ENCODE results near the gene MAGI1. TPM values are rescaled to one million over a fixed set of nuclear protein-coding genes. Genes with fewer than 3 reads are reported as not detected.

The MAGI1 gene
- total RNA-seq, 1 experiment from 2014 or later = 16.9 TPM

DNA sequence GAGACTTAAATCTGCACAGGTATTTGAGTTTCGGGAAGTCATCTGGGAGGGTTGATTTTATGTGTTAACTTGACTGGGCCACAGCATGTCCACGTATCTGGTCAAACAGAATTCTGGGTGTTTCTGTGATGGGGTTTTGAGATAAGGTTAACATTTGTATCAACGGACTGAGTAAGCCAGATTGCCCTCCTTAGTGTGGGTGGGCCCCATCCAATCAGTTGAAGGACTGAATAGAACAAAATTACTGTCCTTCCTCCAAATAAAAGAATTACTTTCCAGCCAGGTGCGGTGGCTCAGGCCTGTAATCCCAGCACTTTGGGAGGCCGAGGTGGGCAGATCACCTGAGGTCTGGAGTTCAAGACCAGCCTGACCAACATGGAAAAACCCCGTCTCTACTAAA, 399.3 kb downstream of the MAGI1 start:
- no peak overlapping the region for H3K27ac ChIP-seq
- no peak for DNase-seq
- no peaks in the 10 kb centered on the region; the same call in 1 of the 2 replicates for H3K4me1 ChIP-seq
- H3K9me3 ChIP-seq (replicated peaks) = no peaks in the 10 kb centered on the region
- no peak overlapping the region for H3K4me3 ChIP-seq
- H3K36me3 ChIP-seq = no peaks in the 10 kb centered on the region
- H3K27me3 ChIP-seq = no peaks in the 10 kb centered on the region

DNA sequence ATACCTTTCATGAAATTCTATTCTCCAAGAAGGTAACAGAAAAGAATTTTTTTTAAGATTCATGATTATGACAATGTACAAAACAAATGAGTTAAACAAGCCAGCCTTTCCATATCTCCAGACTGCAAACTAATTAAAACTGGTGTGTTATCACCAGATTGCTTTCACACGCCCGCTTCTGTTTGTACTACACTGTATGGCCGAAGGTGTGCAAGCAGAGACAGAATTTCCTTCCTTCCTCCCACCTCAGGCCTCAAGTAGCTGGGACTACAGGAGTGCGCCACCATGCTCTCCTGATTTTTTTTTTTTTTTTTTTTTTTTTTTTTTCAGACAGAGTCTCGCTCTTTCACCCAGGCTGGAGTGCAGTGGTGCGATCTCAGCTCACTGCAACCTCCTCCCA, 400.4 kb downstream of the MAGI1 start:
- Histone ChIP-seq H3K36me3 (no peaks in the 10 kb centered on the region), H3K27ac (no peak overlapping the region), H3K27me3 (no peaks in the 10 kb centered on the region), H3K9me3 (replicated peaks) (no peaks in the 10 kb centered on the region), H3K4me3 (no peak overlapping the region), H3K4me1 (no peaks in the 10 kb centered on the region; the same call in 1 of the 2 replicates)
- no peak for DNase-seq

DNA sequence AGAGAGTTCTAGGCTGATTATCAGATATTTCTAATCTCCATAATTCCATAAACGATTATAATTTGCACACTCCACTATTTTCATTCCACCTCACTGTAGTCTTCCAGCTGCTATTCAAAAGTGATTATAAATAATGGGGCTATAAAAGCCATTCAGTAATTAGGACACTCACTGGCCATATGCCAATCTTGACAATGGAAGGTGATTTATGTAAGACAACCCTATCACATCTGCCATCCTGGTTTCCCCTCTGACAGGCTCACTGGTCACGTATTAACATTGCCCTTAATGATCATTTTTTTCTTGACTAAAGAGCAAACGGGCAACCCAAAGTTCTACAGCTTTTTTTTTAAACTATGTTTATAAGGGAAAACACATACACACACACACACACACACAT, 402.4 kb downstream of the MAGI1 start:
- H3K9me3 ChIP-seq (replicated peaks) = no peaks in the 10 kb centered on the region
- peak in 1 of 2 experiments; percentile 43 for DNase-seq

DNA sequence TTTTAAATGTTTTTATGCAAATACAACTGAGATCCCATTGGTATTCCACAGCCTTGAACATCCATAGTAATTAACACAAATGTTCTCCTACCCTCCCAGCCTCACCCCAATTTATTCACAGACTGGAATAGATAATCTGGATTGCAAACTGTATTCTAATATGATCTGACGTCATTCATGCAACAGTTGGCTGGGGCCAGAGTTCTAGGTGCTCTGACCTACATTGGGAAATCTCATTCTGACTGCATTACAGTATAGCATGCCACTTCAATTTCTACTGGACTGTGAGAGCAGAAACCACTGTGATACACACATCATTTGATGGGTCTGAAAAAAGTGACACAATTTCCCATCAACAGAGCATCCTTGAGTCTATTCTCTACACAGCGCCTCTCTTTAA, 403.1 kb downstream of the MAGI1 start:
- Histone ChIP-seq H3K27ac (no peak overlapping the region), H3K27me3 (no peaks in the 10 kb centered on the region), H3K4me3 (no peak overlapping the region), H3K36me3 (no peaks in the 10 kb centered on the region), H3K4me1 (no peaks in the 10 kb centered on the region), H3K9me3 (replicated peaks) (no peaks in the 10 kb centered on the region)
- no peak for DNase-seq

More for the DNA sequence above, 402.4 kb downstream of the MAGI1 start:
- no peak overlapping the region for H3K27ac ChIP-seq
- H3K27me3 ChIP-seq = no peaks in the 10 kb centered on the region
- no peaks in the 10 kb centered on the region for H3K36me3 ChIP-seq
- H3K4me1 ChIP-seq = no peaks in the 10 kb centered on the region; the same call in 1 of the 2 replicates
- no peak overlapping the region for H3K4me3 ChIP-seq

DNA sequence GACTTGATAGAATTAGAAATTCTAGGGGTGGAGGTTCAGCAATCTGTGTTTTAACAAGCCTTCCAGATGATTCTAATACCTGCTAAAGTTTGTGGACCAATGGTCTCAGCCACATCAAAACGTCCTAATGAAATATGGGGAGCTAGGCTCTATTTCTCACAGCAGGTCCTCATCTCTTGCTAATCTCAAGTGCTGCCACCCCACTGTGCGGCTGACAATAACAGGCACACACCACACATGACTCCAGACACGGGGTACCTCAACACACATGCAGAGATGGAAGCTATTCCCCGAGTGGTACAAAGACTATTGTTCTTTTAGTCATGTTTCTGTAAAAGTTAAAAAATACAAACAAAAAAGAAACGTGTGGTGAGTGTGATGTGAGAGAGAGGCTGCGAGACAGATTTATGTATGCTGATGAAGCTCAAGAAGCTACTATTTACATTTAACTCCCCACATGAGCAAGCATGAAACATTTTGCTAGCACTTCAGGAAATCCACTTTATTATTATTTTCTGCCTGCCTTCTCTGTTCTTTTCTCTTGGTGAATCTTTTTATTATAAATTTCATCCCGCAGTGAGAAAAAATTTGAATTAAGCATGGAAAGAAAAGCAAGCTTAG, 405.6 kb downstream of the MAGI1 start:
- no peaks in the 10 kb centered on the region for H3K4me1 ChIP-seq
- no peak overlapping the region for H3K27ac ChIP-seq
- DNase-seq = no peak
- H3K36me3 ChIP-seq = no peaks in the 10 kb centered on the region
- no peaks in the 10 kb centered on the region for H3K9me3 ChIP-seq (replicated peaks)
- H3K4me3 ChIP-seq = no peak overlapping the region
- H3K27me3 ChIP-seq = no peaks in the 10 kb centered on the region

DNA sequence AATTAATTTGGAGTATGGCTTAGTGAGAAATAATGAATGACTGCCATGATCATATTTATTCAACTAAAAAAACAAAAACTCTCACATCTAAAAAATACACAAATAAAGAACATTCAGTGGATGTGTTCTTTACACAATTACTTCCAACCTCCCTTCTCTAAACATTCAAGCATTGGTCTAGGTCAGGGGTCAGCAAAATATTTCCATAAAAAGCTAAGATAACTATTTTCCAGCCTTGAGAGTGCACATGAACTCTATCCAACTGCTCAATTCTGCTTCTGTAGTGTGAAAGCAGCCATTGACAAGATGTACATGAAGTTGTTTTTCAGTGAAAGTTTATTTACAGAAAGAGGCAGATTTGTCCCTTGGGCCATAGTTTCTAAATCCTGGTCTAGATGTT, 406.3 kb downstream of the MAGI1 start:
- H3K4me3 ChIP-seq = no peak overlapping the region
- no peaks in the 10 kb centered on the region for H3K9me3 ChIP-seq (replicated peaks)
- H3K36me3 ChIP-seq = no peaks in the 10 kb centered on the region
- no peaks in the 10 kb centered on the region for H3K4me1 ChIP-seq
- H3K27me3 ChIP-seq = no peaks in the 10 kb centered on the region
- no peak overlapping the region for H3K27ac ChIP-seq
- no peak for DNase-seq

DNA sequence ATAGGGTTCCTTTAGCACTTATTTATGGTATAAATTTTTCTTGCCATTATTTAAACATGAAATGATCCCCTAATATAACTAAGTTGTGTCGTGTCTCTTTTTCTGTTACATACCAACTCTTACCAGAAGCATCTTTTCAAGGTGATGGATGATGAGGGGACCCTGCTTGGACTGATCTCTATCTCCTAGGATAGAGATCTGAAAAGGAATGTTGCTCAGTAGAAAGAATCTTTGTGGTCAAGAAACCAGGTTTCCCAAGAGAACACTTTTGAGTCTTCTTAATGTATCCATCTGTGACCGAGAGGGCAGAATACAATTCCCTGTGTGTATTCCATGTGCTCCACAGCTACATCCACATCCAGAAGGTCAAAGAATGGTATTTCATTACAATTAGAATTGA, 409.7 kb downstream of the MAGI1 start:
- Histone ChIP-seq H3K9me3 (replicated peaks) (no peaks in the 10 kb centered on the region), H3K4me3 (no peak overlapping the region), H3K36me3 (no peaks in the 10 kb centered on the region), H3K4me1 (no peaks in the 10 kb centered on the region), H3K27ac (no peak overlapping the region), H3K27me3 (no peaks in the 10 kb centered on the region)
- no peak for DNase-seq

DNA sequence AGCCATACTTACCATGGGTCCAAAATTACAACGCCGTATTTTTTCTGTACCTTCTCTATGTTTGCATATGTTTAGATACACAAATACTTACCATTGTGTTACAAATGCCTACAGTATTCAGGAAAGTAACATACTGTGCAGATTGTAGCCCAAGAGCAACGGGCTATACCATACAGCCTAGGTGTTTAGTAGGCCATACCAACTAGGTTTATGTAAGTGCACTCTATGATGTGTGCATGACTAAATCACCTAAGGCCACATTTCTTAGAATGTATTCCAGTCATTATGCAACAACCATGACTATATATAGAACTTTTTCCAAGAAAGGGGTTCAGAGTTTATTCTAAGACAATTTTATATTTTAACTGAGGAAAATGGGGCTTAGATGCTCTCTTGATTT, 411.7 kb downstream of the MAGI1 start:
- Histone ChIP-seq H3K4me3 (no peak overlapping the region), H3K4me1 (no peaks in the 10 kb centered on the region), H3K36me3 (no peaks in the 10 kb centered on the region), H3K27ac (no peak overlapping the region), H3K9me3 (replicated peaks) (no peaks in the 10 kb centered on the region), H3K27me3 (no peaks in the 10 kb centered on the region)
- no peak for DNase-seq

DNA sequence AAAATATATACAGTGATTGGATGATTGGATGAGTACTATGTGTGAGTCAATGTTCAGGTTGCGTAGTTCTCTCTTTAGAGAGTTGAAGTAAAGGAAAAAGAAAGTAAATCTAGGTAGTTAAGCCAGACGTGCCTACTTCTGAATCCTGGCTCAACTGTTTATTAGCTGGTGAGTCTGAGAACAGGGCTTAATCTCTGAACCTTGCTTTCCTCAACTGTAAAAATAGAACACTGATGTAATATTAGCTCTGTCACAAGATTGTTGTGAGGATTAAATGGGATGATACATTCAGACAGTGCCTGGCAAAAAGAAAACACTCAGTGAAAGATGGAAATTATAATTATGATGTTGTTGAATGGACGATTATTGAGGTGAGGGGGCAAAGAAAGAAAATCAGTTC, 413.4 kb downstream of the MAGI1 start:
- no peaks in the 10 kb centered on the region for H3K27me3 ChIP-seq
- no peak for DNase-seq
- H3K27ac ChIP-seq = no peak overlapping the region
- H3K4me1 ChIP-seq = no peaks in the 10 kb centered on the region
- no peaks in the 10 kb centered on the region for H3K36me3 ChIP-seq
- H3K9me3 ChIP-seq (replicated peaks) = no peaks in the 10 kb centered on the region
- H3K4me3 ChIP-seq = no peak overlapping the region

DNA sequence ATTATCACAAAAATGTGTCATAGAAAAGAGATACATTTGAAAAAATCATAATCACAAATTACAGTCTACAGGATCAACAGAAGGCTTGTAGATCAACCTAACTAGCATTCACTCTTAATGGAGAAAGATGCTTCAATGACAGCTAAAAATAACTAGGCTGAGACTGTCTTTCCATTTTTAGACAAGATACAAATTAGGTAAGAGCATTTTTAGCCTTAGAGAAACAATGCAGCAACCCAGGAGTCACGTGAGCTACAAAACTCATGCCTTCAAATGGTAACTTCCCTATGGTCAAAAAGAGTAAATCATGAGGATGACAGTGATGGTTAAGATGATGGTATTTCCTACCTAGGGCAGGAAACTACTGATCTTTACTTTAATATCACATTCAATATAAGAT, 415.4 kb downstream of the MAGI1 start:
- H3K27me3 ChIP-seq = no peaks in the 10 kb centered on the region
- no peaks in the 10 kb centered on the region for H3K9me3 ChIP-seq (replicated peaks)
- peaks cover 6% of the 10 kb centered on the region for H3K4me1 ChIP-seq
- no peak overlapping the region for H3K4me3 ChIP-seq
- DNase-seq = no peak
- no peak overlapping the region for H3K27ac ChIP-seq
- H3K36me3 ChIP-seq = no peaks in the 10 kb centered on the region

DNA sequence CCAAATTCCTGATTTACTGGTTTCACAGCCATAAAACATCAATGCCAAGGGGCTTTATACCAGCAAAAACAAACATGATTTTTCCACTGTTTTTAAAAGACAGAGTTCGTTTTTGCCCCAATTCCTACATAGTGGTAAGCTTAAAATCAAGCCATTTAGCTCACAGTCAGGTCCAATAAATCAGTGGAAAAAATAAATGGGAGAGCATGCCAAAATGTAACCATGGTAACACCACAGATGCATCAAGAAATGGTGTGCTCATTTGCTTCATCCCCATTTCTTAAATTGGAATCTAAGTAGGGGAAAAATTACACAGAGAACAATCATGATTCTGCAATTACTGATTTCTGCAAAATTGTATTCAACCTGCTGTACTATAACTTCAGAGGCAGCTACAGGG, 418.8 kb downstream of the MAGI1 start:
- Histone ChIP-seq H3K36me3 (no peaks in the 10 kb centered on the region), H3K27me3 (no peaks in the 10 kb centered on the region), H3K4me3 (0 out of 2 replicates have a peak overlapping the region, but pooled peaks have one; percentile 14), H3K4me1 (peaks cover 6% of the 10 kb centered on the region), H3K27ac (peak overlapping the region; percentile 61), H3K9me3 (replicated peaks) (no peaks in the 10 kb centered on the region)
- no peak for DNase-seq

DNA sequence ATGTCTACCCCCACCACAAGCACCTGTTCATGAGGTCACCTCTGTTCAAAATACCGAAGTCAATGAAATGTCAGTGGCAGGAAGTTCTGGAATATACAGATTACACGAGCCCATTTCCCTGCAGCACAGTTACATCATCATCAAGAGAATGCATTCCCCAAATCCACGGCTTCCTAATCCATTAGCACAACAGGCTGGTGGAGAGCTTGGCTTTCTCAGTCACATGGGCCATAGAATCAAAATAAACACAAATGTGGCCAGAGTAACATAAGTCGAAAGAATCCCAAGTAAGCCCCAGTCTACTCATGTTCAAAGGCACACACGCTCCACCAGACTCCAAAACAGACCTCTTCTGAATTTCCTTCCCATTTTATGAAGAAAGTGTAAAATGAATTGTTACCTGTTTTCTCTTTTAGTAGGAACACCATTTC, 419.3 kb downstream of the MAGI1 start:
- Histone ChIP-seq H3K4me3 (peak overlapping the region; percentile 14; the same call in 1 of the 2 replicates), H3K27me3 (no peaks in the 10 kb centered on the region), H3K9me3 (replicated peaks) (no peaks in the 10 kb centered on the region), H3K27ac (peak overlapping the region; percentile 61), H3K4me1 (peaks cover 6% of the 10 kb centered on the region), H3K36me3 (no peaks in the 10 kb centered on the region)
- peak; percentile 77 to 89 for DNase-seq

DNA sequence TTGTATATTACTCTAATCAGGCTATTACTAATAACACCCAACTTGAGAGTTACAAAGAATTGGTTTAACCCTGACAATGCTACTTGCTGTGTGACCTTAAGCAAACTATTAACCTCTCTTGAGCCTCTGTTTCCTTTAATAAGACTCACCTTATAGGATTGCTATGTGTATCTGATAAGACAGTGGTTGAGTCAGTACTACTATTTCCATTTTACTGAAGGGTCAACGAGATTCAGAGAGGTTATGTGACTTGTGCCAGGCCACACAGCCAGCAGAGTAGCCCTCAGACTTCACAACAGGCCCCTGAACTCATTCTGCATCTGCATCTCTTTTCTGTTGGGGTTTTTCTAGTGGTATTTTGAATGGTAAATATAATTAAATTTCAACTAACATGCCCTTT, 420.1 kb downstream of the MAGI1 start:
- Histone ChIP-seq H3K27me3 (no peaks in the 10 kb centered on the region), H3K9me3 (replicated peaks) (no peaks in the 10 kb centered on the region), H3K36me3 (no peaks in the 10 kb centered on the region), H3K4me3 (no peak overlapping the region), H3K4me1 (peaks cover 6% of the 10 kb centered on the region), H3K27ac (peak overlapping the region; percentile 61)
- DNase-seq = no peak

DNA sequence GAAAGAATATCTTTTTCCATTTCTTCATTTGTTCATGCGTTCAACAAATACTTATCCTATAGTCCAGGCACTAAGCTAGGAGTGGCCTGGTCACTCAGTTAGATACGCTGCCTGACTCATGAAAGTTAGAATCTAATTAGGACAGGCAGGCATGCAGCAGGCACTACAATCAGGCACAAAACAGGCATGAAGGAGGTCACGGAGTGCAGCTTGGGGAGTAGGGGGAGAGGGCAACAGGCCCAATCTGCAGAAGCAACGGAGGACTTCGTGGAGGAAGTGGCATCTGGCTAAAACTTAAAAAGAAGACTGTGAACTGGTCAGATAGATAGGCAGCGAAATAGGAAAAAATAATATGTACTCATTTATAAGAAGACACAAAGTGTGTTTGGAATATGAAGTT, 420.9 kb downstream of the MAGI1 start:
- H3K9me3 ChIP-seq (replicated peaks) = no peaks in the 10 kb centered on the region
- no peaks in the 10 kb centered on the region for H3K36me3 ChIP-seq
- H3K27me3 ChIP-seq = no peaks in the 10 kb centered on the region
- H3K4me3 ChIP-seq = no peak overlapping the region
- H3K27ac ChIP-seq = no peak overlapping the region
- peaks cover 6% of the 10 kb centered on the region for H3K4me1 ChIP-seq
- no peak for DNase-seq

DNA sequence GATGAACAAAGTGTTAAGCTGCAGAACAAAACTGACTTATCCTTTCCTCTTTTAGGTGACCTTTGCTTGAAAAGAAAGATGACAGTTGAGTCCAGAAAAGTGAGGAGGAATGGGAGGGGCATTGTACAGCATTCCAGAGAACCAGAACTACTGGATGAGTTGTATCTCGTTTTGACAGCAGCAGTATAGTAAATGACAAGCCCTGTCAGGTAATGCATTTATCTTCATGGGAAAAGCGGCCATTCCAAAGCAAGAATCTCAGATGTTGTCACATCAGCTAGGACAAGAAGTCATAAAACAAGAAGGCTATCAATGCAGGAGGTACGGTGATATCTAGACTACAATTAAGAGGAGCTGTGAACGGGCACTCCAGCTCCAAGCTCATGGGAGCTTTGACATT, 421.5 kb downstream of the MAGI1 start:
- peaks cover 6% of the 10 kb centered on the region for H3K4me1 ChIP-seq
- H3K4me3 ChIP-seq = no peak overlapping the region
- no peaks in the 10 kb centered on the region for H3K9me3 ChIP-seq (replicated peaks)
- H3K36me3 ChIP-seq = no peaks in the 10 kb centered on the region
- DNase-seq = no peak
- no peak overlapping the region for H3K27ac ChIP-seq
- no peaks in the 10 kb centered on the region for H3K27me3 ChIP-seq

DNA sequence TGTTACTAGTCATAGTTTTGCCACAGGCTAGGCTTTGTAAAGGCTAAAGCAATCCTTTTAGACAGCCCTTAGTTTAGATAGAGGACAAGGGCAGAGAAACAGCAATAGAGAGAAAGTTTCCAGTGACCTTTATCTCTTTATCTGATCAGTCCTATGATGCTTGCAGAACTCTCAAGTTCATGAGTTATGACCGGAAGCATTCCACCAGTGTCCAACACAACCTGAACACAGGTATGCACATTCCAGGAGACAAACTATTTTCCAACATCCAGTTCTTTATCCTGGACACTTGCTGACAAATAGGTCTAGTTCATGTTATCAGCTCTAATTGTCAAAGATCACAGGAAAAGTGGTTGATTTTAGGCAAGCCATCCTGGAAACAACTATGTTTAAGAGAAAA, 422.2 kb downstream of the MAGI1 start:
- Histone ChIP-seq H3K9me3 (replicated peaks) (no peaks in the 10 kb centered on the region), H3K4me1 (peaks cover 6% of the 10 kb centered on the region), H3K36me3 (no peaks in the 10 kb centered on the region), H3K27me3 (no peaks in the 10 kb centered on the region), H3K27ac (no peak overlapping the region), H3K4me3 (no peak overlapping the region)
- DNase-seq = no peak

All from SJCRH30 (cell line).